ENCODE measurements around the gene PSME3IP1. TPM values are rescaled to one million over a fixed set of nuclear protein-coding genes. Genes with fewer than 3 reads are reported as not detected.

Gene PSME3IP1
- total RNA-seq, 4 donors from 2014 or later, result 64.7 to 96.3 (median 78.9) TPM

GRCh38 chr16:57165938-57166337 lies 19.9 kb downstream of the PSME3IP1 start:
- peaks cover 24 to 35% of the 10 kb centered on the region in 2 donors for H3K36me3 ChIP-seq
- TF ChIP-seq CTCF (IDR thresholded peaks at IDR 0.05) (no peak), POLR2A (IDR thresholded peaks at IDR 0.05) (no peak)
- H3K9me3 ChIP-seq, result no peaks in the 10 kb centered on the region
- H3K4me1 ChIP-seq, result peaks cover 22 to 24% of the 10 kb centered on the region in 2 donors
- H3K27ac ChIP-seq, result no peak overlapping the region
- intact Hi-C loops (cut with DNase I), result loop anchor here (5.0 kb wide), 1 partner anchor 84 kb away; no protein-coding TSS in a partner anchor
- H3K4me3 ChIP-seq (replicated peaks in 1 of 3), result no peak overlapping the region
- DNase-seq, result no peak
- WGBS, 2 donors, result 85 to 92% methylated on average over 3 of the region's 3 CpGs
- no peaks in the 10 kb centered on the region for H3K27me3 ChIP-seq

GRCh38 chr16:57165483-57165882 lies 20.4 kb downstream of the PSME3IP1 start:
- intact Hi-C loops (cut with DNase I), result loop anchor here (5.0 kb wide), 1 partner anchor 83 kb away; no protein-coding TSS in a partner anchor
- Histone ChIP-seq H3K4me1 (peaks cover 22 to 24% of the 10 kb centered on the region in 2 donors), H3K36me3 (peaks cover 20 to 31% of the 10 kb centered on the region in 2 donors), H3K4me3 (replicated peaks in 1 of 3) (no peak overlapping the region), H3K27me3 (no peaks in the 10 kb centered on the region), H3K27ac (no peak overlapping the region), H3K9me3 (no peaks in the 10 kb centered on the region)
- 83 to 94% methylated on average over 5 of the region's 5 CpGs for WGBS, 2 donors
- DNase-seq, result no peak
- no peak for TF ChIP-seq POLR2A (IDR thresholded peaks at IDR 0.05)
- TF ChIP-seq CTCF (IDR thresholded peaks at IDR 0.05), result no peak

GRCh38 chr16:57163842-57164241 lies 22.0 kb downstream of the PSME3IP1 start:
- Histone ChIP-seq H3K36me3 (peaks cover 14 to 26% of the 10 kb centered on the region in 2 donors), H3K4me1 (peaks cover 22 to 24% of the 10 kb centered on the region in 2 donors), H3K27me3 (no peaks in the 10 kb centered on the region), H3K9me3 (no peaks in the 10 kb centered on the region), H3K27ac (no peak overlapping the region), H3K4me3 (replicated peaks in 1 of 3) (no peak overlapping the region)
- no peak for DNase-seq
- 77 to 94% methylated on average over 1 of the region's 1 CpG for WGBS, 2 donors
- TF ChIP-seq POLR2A (IDR thresholded peaks at IDR 0.05), result no peak
- TF ChIP-seq CTCF (IDR thresholded peaks at IDR 0.05), result no peak
- intact Hi-C loops (cut with DNase I), result no loop called here

- no peaks in the 10 kb centered on the region for H3K27me3 ChIP-seq
- H3K36me3 ChIP-seq, result peaks cover 20 to 23% of the 10 kb centered on the region in 2 donors
- no peak overlapping the region for H3K4me3 ChIP-seq (replicated peaks in 1 of 3)
- H3K27ac ChIP-seq, result no peak overlapping the region
- no peak for DNase-seq
- 90% methylated on average over 4 of the region's 4 CpGs for WGBS, 2 donors
- TF ChIP-seq POLR2A (IDR thresholded peaks at IDR 0.05), result no peak
- no peak for TF ChIP-seq CTCF (IDR thresholded peaks at IDR 0.05)
- intact Hi-C loops (cut with DNase I), result no loop called here
- H3K4me1 ChIP-seq, result no peaks in the 10 kb centered on the region
- H3K9me3 ChIP-seq, result no peaks in the 10 kb centered on the region
These were observed 26.4 kb downstream of the PSME3IP1 start for GRCh38 chr16:57159447-57159846.

- no peak overlapping the region for H3K27ac ChIP-seq
- H3K27me3 ChIP-seq, result no peaks in the 10 kb centered on the region
- TF ChIP-seq CTCF (IDR thresholded peaks at IDR 0.05) (no peak), POLR2A (IDR thresholded peaks at IDR 0.05) (no peak)
- peaks cover 20 to 27% of the 10 kb centered on the region in 2 donors for H3K36me3 ChIP-seq
- H3K4me1 ChIP-seq, result peaks cover 0 to 3% of the 10 kb centered on the region in 2 donors
- no peak overlapping the region for H3K4me3 ChIP-seq (replicated peaks in 1 of 3)
- H3K9me3 ChIP-seq, result no peaks in the 10 kb centered on the region
- intact Hi-C loops (cut with DNase I), result no loop called here
- no peak for DNase-seq
- 97 to 100% methylated on average over 1 of the region's 1 CpG for WGBS, 2 donors
These were observed 28.3 kb downstream of the PSME3IP1 start for GRCh38 chr16:57157533-57157932.
